SU-DHL-6 (cell line): ENCODE data around the gene ZBTB7A.

ENCODE experiments used
- EZH2phosphoT487 ChIP-seq: fragments of 200-600 bp; sonication (generic), shearing (Covaris generic); conservative IDR thresholded peaks from 2 replicates; pipeline ENCODE4 v1.6.1; 2018; ENCODE audit warnings: mild to moderate bottlenecking, antibody characterized with exemption, low read length, moderate library complexity, mixed read lengths
- TF ChIP-seq, protein P1 (sequence below): fragments of 200-600 bp; sonication (generic); IDR thresholded peaks from one replicate; pipeline ENCODE4 v1.5.1; 2017; ENCODE audit warnings: antibody characterized with exemption, mild to moderate bottlenecking, low read length, moderate library complexity; ENCODE audit not compliant: insufficient read depth, poor library complexity, severe bottlenecking

DNA sequence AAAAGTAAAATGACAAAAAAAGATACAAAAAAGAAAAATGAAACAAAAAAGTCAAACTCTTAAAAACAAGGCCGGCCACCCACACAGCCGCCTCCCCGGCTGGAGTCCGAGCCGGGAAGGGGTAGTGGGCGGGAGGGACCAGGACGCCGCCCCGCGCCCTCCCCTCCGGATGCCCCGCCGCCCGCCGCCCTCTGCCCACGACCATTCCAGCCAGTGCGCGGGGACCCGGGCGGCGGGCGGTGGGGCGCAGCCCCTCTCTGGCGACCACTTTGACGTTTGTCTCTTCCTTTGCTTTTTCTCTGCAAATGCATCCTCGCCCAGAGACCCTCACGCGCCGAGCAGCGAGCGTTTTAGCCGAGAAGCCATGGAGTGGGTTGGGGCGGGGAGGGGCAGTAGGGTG, 28.6 kb downstream of the ZBTB7A start:
- no peak for TF ChIP-seq EZH2phosphoT487
- TF ChIP-seq, protein P1, sequence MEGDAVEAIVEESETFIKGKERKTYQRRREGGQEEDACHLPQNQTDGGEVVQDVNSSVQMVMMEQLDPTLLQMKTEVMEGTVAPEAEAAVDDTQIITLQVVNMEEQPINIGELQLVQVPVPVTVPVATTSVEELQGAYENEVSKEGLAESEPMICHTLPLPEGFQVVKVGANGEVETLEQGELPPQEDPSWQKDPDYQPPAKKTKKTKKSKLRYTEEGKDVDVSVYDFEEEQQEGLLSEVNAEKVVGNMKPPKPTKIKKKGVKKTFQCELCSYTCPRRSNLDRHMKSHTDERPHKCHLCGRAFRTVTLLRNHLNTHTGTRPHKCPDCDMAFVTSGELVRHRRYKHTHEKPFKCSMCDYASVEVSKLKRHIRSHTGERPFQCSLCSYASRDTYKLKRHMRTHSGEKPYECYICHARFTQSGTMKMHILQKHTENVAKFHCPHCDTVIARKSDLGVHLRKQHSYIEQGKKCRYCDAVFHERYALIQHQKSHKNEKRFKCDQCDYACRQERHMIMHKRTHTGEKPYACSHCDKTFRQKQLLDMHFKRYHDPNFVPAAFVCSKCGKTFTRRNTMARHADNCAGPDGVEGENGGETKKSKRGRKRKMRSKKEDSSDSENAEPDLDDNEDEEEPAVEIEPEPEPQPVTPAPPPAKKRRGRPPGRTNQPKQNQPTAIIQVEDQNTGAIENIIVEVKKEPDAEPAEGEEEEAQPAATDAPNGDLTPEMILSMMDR = no peak
